GM12892 (cell line): ENCODE data around the gene CCR5AS.

Experiments used
- POLR2A ChIP-seq: IDR thresholded peaks from 2 replicates; pipeline ENCODE4 v1.6.1; 2011; ENCODE audit warnings: low read depth, low read length, control low read depth
- POLR2AphosphoS5 ChIP-seq: IDR thresholded peaks from 2 replicates; pipeline ENCODE4 v1.6.1; 2011; ENCODE audit warnings: low read depth, low read length, control low read depth
- TAF1 ChIP-seq: IDR thresholded peaks from 2 replicates; pipeline ENCODE4 v1.6.1; 2011; ENCODE audit warnings: low read depth, mild to moderate bottlenecking, control low read depth, low read length, borderline replicate concordance

DNA sequence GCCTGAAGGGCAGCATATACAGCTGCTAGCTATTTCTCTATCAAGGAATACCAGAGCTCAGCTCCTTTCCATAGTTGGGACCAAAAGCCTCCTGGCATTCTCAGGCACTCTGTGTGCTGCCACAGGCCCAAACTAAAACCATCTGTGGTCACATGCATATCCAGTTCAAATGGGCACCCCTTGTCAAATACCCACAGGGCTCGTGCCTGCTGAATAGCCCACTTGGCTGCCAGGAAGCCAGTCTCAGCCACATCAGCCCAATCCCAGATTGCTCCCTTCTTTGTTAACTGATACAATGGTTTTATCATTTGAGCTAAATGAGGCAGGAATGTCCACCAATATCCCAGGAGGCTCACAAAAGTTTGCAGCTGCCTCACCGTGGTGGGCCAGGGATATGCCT, 14.1 kb upstream of the CCR5AS start:
- no peak for TF ChIP-seq TAF1
- TF ChIP-seq POLR2A, result no peak
- TF ChIP-seq POLR2AphosphoS5, result no peak
